Effector memory CD4-positive, alpha-beta T cell (primary cell): ENCODE measurements around the gene MAN1A2.
"Not testable (repeated sequence)": the region's sequence is repeated elsewhere in the genome, so short reads cannot be mapped to it uniquely, and the experiment has no call there.

Experiments
- DNase-seq, 3 donors: peaks; one replicate each; pipeline ENCODE4 v3.0.0-alpha.2; 2020
- H3K27ac ChIP-seq: 2 replicates; pipeline ENCODE4 v1.7.0; 2013; ENCODE audit warnings: mild to moderate bottlenecking, low read length, moderate library complexity; ENCODE audit not compliant: insufficient read depth, poor library complexity, severe bottlenecking
- H3K27me3 ChIP-seq: replicated peaks from 2 replicates; pipeline ENCODE4 v1.7.0; 2013; ENCODE audit warnings: mild to moderate bottlenecking, low read length; ENCODE audit not compliant: insufficient read depth, control insufficient read depth, poor library complexity, severe bottlenecking
- H3K36me3 ChIP-seq: 2 replicates; pipeline ENCODE4 v1.7.0; 2013; ENCODE audit warnings: mild to moderate bottlenecking, low read length, moderate library complexity; ENCODE audit not compliant: control insufficient read depth, insufficient read depth
- H3K4me1 ChIP-seq: 2 replicates; pipeline ENCODE4 v1.7.0; 2013; ENCODE audit warnings: low read length, mild to moderate bottlenecking; ENCODE audit not compliant: control insufficient read depth, insufficient read depth, poor library complexity, severe bottlenecking
- H3K4me3 ChIP-seq: 2 replicates; pipeline ENCODE4 v1.7.0; 2013; ENCODE audit warnings: low read length, low read depth, mild to moderate bottlenecking; ENCODE audit not compliant: insufficient read depth, poor library complexity, severe bottlenecking
- H3K9me3 ChIP-seq: 2 replicates; pipeline ENCODE4 v1.7.0; 2013; ENCODE audit warnings: mild to moderate bottlenecking, low read length, moderate library complexity; ENCODE audit not compliant: control insufficient read depth

The MAN1A2 gene

DNA sequence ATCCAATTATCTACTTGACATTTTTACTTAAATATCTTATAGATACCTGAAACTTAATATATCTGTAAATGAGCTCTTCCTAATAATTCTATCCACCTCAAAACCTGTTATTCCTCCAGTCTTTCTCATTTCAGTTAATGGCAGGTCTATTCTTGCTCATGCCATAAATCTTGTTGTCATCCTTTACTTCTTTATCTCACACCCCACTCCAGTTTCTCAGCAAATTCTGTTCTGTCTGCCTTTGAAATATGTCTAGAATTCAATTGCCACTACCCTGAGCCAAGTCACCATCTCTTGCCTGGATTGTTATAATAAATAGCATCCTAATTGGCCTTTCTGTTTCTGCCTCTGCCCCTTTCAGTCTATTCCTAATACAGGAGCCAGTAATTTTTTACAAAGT lies 105.8 kb downstream of the MAN1A2 start:
- H3K36me3 ChIP-seq, result no peaks in the 10 kb centered on the region
- no peaks in the 10 kb centered on the region for H3K9me3 ChIP-seq
- no peak for DNase-seq
- H3K4me3 ChIP-seq, result no peak overlapping the region
- no peaks in the 10 kb centered on the region for H3K4me1 ChIP-seq
- H3K27me3 ChIP-seq, result no peaks in the 10 kb centered on the region
- no peak overlapping the region for H3K27ac ChIP-seq

DNA sequence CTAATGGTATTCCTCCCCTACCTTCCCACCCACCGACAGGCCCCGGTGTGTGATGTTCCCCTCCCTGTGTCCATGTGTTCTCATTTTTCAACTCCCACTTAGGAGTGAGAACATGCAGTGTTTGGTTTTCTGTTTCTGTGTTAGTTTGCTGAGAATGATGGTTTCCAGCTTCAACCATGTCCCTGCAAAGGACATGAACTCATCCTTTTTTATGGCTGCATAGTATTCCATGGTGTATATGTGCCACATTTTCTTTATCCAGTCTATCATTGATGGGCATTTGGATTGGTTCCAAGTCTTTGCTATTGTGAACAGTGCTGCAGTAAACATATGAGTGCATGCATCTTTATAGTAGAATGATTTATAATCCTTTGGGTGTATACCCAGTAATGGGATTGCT lies 108.2 kb downstream of the MAN1A2 start:
- H3K4me3 ChIP-seq, H3K27ac ChIP-seq, H3K9me3 ChIP-seq, DNase-seq, H3K36me3 ChIP-seq, H3K4me1 ChIP-seq, H3K27me3 ChIP-seq: not testable (repeated sequence)

GRCh38 chr1:117479086-117479485 lies 111.8 kb downstream of the MAN1A2 start:
- DNase-seq, result no peak
- Histone ChIP-seq H3K9me3 (no peaks in the 10 kb centered on the region), H3K4me1 (no peaks in the 10 kb centered on the region), H3K4me3 (no peak overlapping the region), H3K36me3 (no peaks in the 10 kb centered on the region), H3K27me3 (no peaks in the 10 kb centered on the region), H3K27ac (no peak overlapping the region)

GRCh38 chr1:117481410-117481809 lies 114.2 kb downstream of the MAN1A2 start:
- DNase-seq, result no peak
- Histone ChIP-seq H3K27ac (no peak overlapping the region), H3K4me1 (no peaks in the 10 kb centered on the region), H3K27me3 (no peaks in the 10 kb centered on the region), H3K4me3 (no peak overlapping the region), H3K36me3 (no peaks in the 10 kb centered on the region), H3K9me3 (no peaks in the 10 kb centered on the region)

GRCh38 chr1:117493906-117494305 lies 126.7 kb downstream of the MAN1A2 start:
- H3K36me3 ChIP-seq, result no peaks in the 10 kb centered on the region
- no peak overlapping the region for H3K4me3 ChIP-seq
- DNase-seq, result no peak
- no peak overlapping the region for H3K27ac ChIP-seq
- no peaks in the 10 kb centered on the region for H3K4me1 ChIP-seq
- no peaks in the 10 kb centered on the region for H3K27me3 ChIP-seq
- no peaks in the 10 kb centered on the region for H3K9me3 ChIP-seq

DNA sequence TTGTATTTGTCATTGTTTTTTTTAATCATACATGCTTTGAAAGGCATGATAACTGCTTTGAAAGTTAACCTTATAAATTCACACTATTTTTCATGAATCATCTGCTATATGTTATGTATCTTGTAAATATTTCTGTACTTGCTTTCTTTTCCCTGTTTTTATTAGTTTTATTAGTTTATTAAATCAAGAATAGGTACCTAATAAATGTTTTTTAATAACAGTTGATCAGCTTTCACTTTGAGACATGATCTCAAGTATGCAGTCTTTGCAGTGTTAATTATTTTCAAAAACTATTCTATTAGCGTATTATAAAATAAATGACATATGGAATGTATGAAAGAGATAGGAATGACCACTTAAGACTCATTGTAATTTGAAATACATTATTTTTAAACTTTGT lies 127.8 kb downstream of the MAN1A2 start:
- no peak overlapping the region for H3K4me3 ChIP-seq
- no peak for DNase-seq
- H3K36me3 ChIP-seq, result peaks cover 3% of the 10 kb centered on the region
- no peaks in the 10 kb centered on the region for H3K27me3 ChIP-seq
- no peak overlapping the region for H3K27ac ChIP-seq
- no peaks in the 10 kb centered on the region for H3K4me1 ChIP-seq
- no peaks in the 10 kb centered on the region for H3K9me3 ChIP-seq

DNA sequence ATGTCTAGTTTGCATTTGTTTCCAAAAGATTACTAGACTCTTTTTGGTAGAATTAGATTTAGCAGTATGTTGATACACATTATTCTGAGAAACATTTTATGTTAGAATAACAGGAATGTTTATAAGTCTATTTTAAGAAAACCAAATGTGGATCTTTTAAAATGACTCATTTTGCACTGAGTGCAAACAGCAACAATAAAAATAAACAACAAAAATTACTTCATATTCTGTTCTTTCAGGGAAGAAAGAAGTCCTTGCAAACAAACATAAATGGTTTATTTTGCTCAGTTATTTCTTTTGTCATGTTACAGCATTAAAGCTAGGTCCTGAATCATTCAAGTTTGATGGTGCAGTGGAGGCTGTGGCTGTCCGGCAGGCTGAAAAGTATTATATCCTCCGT lies 131.8 kb downstream of the MAN1A2 start:
- H3K36me3 ChIP-seq, result peaks cover 12% of the 10 kb centered on the region
- H3K4me3 ChIP-seq, result no peak overlapping the region
- no peak overlapping the region for H3K27ac ChIP-seq
- no peaks in the 10 kb centered on the region for H3K9me3 ChIP-seq
- H3K4me1 ChIP-seq, result no peaks in the 10 kb centered on the region
- no peak for DNase-seq
- H3K27me3 ChIP-seq, result no peaks in the 10 kb centered on the region

GRCh38 chr1:117500584-117500983 lies 133.3 kb downstream of the MAN1A2 start:
- Histone ChIP-seq H3K27me3 (no peaks in the 10 kb centered on the region), H3K36me3 (peaks cover 17% of the 10 kb centered on the region), H3K4me3 (no peak overlapping the region), H3K4me1 (no peaks in the 10 kb centered on the region), H3K27ac (no peak overlapping the region), H3K9me3 (no peaks in the 10 kb centered on the region)
- DNase-seq, result no peak

GRCh38 chr1:117501281-117501680 lies 134.0 kb downstream of the MAN1A2 start:
- no peak for DNase-seq
- H3K9me3 ChIP-seq, result no peaks in the 10 kb centered on the region
- H3K27ac ChIP-seq, result no peak overlapping the region

DNA sequence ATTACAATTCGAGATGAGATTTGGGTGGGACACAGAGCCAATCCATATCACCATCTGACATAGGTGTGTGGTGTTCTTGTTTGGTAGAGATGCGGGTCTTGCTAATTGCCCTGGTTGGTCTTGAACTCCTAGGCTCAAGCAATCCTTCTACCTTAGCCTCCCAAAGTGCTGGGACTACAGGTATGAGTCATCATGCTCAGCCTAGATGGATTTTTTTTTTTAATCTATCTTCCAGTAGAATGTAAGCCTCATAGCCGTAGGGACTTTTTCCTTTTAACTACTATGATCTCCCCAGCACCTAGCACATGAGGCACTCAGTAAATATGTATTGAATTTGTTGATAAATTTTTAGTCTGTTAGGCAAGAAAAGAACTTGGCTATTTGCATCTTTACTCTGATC lies 144.0 kb downstream of the MAN1A2 start:
- H3K9me3 ChIP-seq, result no peaks in the 10 kb centered on the region
- DNase-seq, result no peak
- H3K27ac ChIP-seq, result no peak overlapping the region
- no peaks in the 10 kb centered on the region for H3K4me1 ChIP-seq
- H3K27me3 ChIP-seq, result no peaks in the 10 kb centered on the region
- H3K36me3 ChIP-seq, result peaks cover 13% of the 10 kb centered on the region
- H3K4me3 ChIP-seq, result no peak overlapping the region

More at GRCh38 chr1:117501281-117501680, 134.0 kb downstream of the MAN1A2 start:
- H3K27me3 ChIP-seq, result no peaks in the 10 kb centered on the region
- H3K4me3 ChIP-seq, result no peak overlapping the region
- H3K36me3 ChIP-seq, result peaks cover 17% of the 10 kb centered on the region
- no peaks in the 10 kb centered on the region for H3K4me1 ChIP-seq
